Suprapubic skin (tissue), 4 donors: ENCODE results near the gene EPHA6. TPM values are rescaled to one million over a fixed set of nuclear protein-coding genes. Genes with fewer than 3 reads are reported as not detected.

Experiments
- DNase-seq, 2 donors: peaks; one replicate each; pipeline ENCODE4 v3.0.0-alpha.2; 2019; ENCODE audit warnings: low spot score in 2 of 2
- H3K27ac ChIP-seq: fragments of 200-600 bp; sonication (generic); one replicate; pipeline ENCODE4 v1.5.1; 2019
- H3K27me3 ChIP-seq: fragments of 200-600 bp; sonication (generic); one replicate; pipeline ENCODE4 v1.5.1; 2019
- H3K36me3 ChIP-seq: fragments of 200-600 bp; sonication (generic); one replicate; pipeline ENCODE4 v1.5.1; 2019
- H3K4me1 ChIP-seq: fragments of 200-600 bp; sonication (generic); one replicate; pipeline ENCODE4 v1.5.1; 2019
- H3K4me3 ChIP-seq: fragments of 200-600 bp; sonication (generic); one replicate; pipeline ENCODE4 v1.5.1; 2019; ENCODE audit warnings: mild to moderate bottlenecking
- H3K9me3 ChIP-seq: fragments of 200-600 bp; sonication (generic); one replicate; pipeline ENCODE4 v1.5.1; 2019
- CTCF ChIP-seq, 2 donors: fragments of 200-600 bp in 1 of 2; fragments of 450-650 bp in 1 of 2; sonication (generic) in 1 of 2; IDR thresholded peaks; one replicate each; pipeline ENCODE4 v1.5.1; 2016 to 2019; ENCODE audit warnings: antibody characterized with exemption in 2 of 2, mild to moderate bottlenecking in 1 of 2, moderate library complexity in 1 of 2
- EP300 ChIP-seq: sonication (generic); formaldehyde crosslinking; IDR thresholded peaks from one replicate; pipeline ENCODE4 v1.6.1; 2017; ENCODE audit warnings: antibody characterized with exemption
- POLR2A ChIP-seq, 2 donors: fragments of 450-650 bp; IDR thresholded peaks; one replicate each; pipeline ENCODE4 v1.6.1; 2017; ENCODE audit warnings: antibody characterized with exemption in 2 of 2, mild to moderate bottlenecking in 2 of 2, moderate library complexity in 2 of 2
- POLR2AphosphoS5 ChIP-seq, 3 donors: sonication (generic); formaldehyde crosslinking; IDR thresholded peaks; one replicate each; pipeline ENCODE4 v1.6.1; 2017; ENCODE audit warnings: antibody characterized with exemption in 3 of 3
- WGBS: methylation state at CpG from one replicate; pipeline ENCODE4 v1.1.5; 2018; 5-methylcytosine and 5-hydroxymethylcytosine counted together
- total RNA-seq, 4 donors: library from RNA; depleted of rRNA; stranded (reverse); fragments of >200 nt; gene quantifications; one replicate each; pipeline ENCODE4 v1.1.0, GENCODE V29; 2016

The EPHA6 gene
- total RNA-seq, 4 donors from 2014 or later = not detected

DNA sequence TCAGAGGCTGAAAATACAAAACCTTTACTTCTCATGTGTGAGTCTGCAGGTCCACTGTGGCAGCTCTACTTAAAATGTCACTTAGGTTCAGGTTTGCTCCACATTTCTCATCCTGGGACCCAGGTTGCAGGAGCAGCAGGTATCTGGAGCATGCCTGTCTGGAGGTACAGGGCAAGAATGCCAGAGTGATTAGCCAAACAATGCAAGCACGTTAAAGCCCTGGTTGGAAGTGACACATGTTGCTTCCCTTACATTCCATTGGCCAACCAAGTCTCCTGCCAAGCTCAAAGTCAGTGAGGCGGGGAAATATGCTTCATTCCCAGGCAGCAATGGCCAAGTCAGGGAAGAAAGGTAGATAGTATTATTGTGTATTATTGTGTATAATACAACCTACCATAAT, 873.3 kb downstream of the EPHA6 start:
- Histone ChIP-seq H3K27me3 (no peaks in the 10 kb centered on the region), H3K27ac (no peak overlapping the region), H3K4me3 (no peak overlapping the region), H3K4me1 (no peaks in the 10 kb centered on the region), H3K9me3 (no peaks in the 10 kb centered on the region), H3K36me3 (no peaks in the 10 kb centered on the region)
- WGBS = 44% methylated on average over 2 of the region's 2 CpGs
- TF ChIP-seq POLR2AphosphoS5 (IDR thresholded peaks at IDR 0.05) (no peak), POLR2A (IDR thresholded peaks at IDR 0.05) (no peak), EP300 (no peak), CTCF (IDR thresholded peaks at IDR 0.05) (no peak)
- no peak for DNase-seq

DNA sequence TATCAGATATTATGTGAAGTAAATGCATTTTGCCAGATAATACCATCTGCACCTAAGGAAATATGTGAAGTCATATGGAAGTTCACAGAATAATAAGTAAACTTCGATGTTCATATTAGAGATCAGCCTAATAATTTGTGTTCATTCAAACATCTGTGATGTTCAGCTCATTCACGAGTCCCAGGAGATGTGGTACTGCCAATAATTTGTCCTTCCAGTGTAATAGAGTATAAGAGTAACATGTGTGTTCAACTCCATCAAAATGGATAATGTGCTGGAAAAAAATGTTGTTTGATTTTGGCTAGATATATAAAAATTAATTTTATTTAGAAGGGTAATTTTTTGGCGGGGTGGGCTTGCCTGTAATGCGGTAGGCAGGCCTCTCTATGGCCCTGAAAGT, 874.7 kb downstream of the EPHA6 start:
- Histone ChIP-seq H3K36me3 (no peaks in the 10 kb centered on the region), H3K27ac (no peak overlapping the region), H3K27me3 (no peaks in the 10 kb centered on the region), H3K4me1 (no peaks in the 10 kb centered on the region), H3K4me3 (no peak overlapping the region), H3K9me3 (no peaks in the 10 kb centered on the region)
- TF ChIP-seq EP300 (no peak), POLR2A (IDR thresholded peaks at IDR 0.05) (no peak), CTCF (IDR thresholded peaks at IDR 0.05) (no peak), POLR2AphosphoS5 (IDR thresholded peaks at IDR 0.05) (no peak)
- 70% methylated on average over 4 of the region's 4 CpGs for WGBS
- DNase-seq = no peak

DNA sequence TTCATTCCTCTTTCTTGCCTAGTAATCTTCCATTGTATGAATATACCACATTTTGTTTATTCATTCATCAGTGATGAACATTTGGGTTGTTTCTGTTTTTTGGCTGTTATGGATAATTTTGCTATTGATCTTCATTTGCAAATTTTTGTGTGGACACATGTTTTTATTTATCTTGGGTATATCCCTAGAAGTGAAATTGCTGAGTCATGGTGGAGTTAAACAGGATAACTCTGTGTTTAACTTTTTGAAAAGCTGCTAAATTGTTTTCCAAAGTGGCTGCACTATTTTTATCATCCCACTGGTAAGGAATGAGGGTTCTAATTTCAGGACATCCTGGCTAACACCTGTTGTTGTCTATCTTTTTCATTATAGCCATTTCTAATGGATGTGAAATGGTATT, 875.6 kb downstream of the EPHA6 start:
- Histone ChIP-seq H3K4me3 (no peak overlapping the region), H3K9me3 (no peaks in the 10 kb centered on the region), H3K27me3 (no peaks in the 10 kb centered on the region), H3K4me1 (no peaks in the 10 kb centered on the region), H3K27ac (no peak overlapping the region), H3K36me3 (no peaks in the 10 kb centered on the region)
- no peak for DNase-seq
- no peak for TF ChIP-seq POLR2AphosphoS5 (IDR thresholded peaks at IDR 0.05)
- TF ChIP-seq CTCF (IDR thresholded peaks at IDR 0.05) = no peak
- no peak for TF ChIP-seq POLR2A (IDR thresholded peaks at IDR 0.05)
- no peak for TF ChIP-seq EP300

DNA sequence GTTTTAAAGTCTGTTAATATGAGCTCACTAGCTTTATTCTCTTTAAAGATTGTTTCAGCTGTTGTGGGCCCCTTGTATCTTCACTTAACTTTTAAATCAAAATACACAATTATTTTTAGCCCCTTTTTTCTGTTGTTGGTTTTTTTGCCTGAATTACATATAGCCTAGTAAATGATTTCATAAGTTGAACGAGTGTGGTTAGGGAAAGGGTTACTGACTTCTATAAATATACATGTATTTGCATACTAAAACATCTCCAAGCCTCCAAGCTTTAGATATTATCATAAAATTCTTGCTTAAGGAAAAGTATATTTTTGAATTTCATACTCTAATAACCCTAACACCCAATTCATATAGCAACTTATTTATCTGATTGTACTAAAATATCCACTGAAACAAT, 877.0 kb downstream of the EPHA6 start:
- Histone ChIP-seq H3K4me1 (no peaks in the 10 kb centered on the region), H3K4me3 (no peak overlapping the region), H3K27me3 (no peaks in the 10 kb centered on the region), H3K36me3 (no peaks in the 10 kb centered on the region), H3K27ac (no peak overlapping the region), H3K9me3 (no peaks in the 10 kb centered on the region)
- 47% methylated on average over 1 of the region's 1 CpG for WGBS
- no peak for DNase-seq
- TF ChIP-seq POLR2AphosphoS5 (IDR thresholded peaks at IDR 0.05) = no peak

DNA sequence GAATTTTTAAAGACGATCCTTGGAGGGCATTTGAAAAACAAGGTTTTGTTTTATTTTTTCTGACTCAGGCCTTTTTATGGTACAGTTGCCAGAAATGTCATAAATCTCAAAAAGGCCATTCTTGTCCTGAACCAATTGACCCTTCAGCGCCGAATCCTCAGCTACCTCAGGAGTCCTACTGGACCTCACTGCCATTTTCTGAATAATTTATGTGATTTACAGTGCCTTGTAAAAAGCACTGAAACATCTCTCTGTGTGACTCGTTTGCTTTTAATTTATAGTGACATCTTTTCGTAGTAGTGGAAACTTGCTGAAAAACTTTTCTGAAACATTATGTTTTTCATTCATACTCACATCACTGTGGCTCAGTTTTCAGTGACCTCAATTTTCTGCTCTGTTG, 878.0 kb downstream of the EPHA6 start:
- Histone ChIP-seq H3K27me3 (no peaks in the 10 kb centered on the region), H3K4me1 (no peaks in the 10 kb centered on the region), H3K4me3 (no peak overlapping the region), H3K9me3 (no peaks in the 10 kb centered on the region), H3K36me3 (no peaks in the 10 kb centered on the region), H3K27ac (no peak overlapping the region)
- WGBS = 60% methylated on average over 5 of the region's 5 CpGs
- TF ChIP-seq POLR2A (IDR thresholded peaks at IDR 0.05) (no peak), EP300 (no peak), CTCF (IDR thresholded peaks at IDR 0.05) (no peak), POLR2AphosphoS5 (IDR thresholded peaks at IDR 0.05) (no peak)
- DNase-seq = no peak

DNA sequence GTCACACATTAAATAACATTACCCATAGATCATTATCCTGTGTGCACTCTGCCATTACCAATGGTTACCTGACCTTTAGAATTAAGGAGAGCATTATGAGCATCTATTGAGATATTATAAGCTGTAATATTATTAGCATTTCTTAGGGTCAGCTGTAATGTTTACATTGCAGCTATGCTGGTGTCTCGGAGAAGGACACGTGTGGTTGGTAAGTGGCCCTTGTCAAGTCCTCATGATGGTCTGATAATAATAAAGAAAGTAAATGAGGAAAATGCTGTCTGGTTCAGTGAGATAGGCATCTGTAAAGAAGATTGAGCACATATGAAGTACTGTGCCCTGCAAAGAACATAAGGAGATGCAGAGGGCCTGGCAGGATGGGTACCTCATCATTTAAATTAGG, 878.4 kb downstream of the EPHA6 start:
- TF ChIP-seq CTCF (IDR thresholded peaks at IDR 0.05) = no peak
- TF ChIP-seq EP300 = no peak
- no peak for TF ChIP-seq POLR2A (IDR thresholded peaks at IDR 0.05)
- TF ChIP-seq POLR2AphosphoS5 (IDR thresholded peaks at IDR 0.05) = no peak
- DNase-seq = no peak
- H3K4me1 ChIP-seq = no peaks in the 10 kb centered on the region
- H3K27me3 ChIP-seq = no peaks in the 10 kb centered on the region
- H3K27ac ChIP-seq = no peak overlapping the region
- WGBS = 84% methylated on average over 2 of the region's 2 CpGs
- H3K36me3 ChIP-seq = no peaks in the 10 kb centered on the region
- no peak overlapping the region for H3K4me3 ChIP-seq
- H3K9me3 ChIP-seq = no peaks in the 10 kb centered on the region
